Measurements from ENCODE around the gene SELE.

- TF ChIP-seq CTCF (IDR thresholded peaks at IDR 0.05; ENCODE audit: insufficient read depth, low read length) = no peak
- TF ChIP-seq POLR2AphosphoS5 (IDR thresholded peaks at IDR 0.05; ENCODE audit: low read depth) = no peak
- TF ChIP-seq REST (IDR thresholded peaks at IDR 0.05; ENCODE audit: insufficient replicate concordance, low read depth) = no peak
- TF ChIP-seq SPI1 (IDR thresholded peaks at IDR 0.05; ENCODE audit: borderline replicate concordance, low read depth) = no peak
- no peak for TF ChIP-seq GABPA (IDR thresholded peaks at IDR 0.05; ENCODE audit: low read depth)
Measured at GRCh38 chr1:169759038-169759437, 25.2 kb upstream of the SELE start.
